ENCODE measurements around the gene DNAH17. TPM values are rescaled to one million over a fixed set of nuclear protein-coding genes. Genes with fewer than 3 reads are reported as not detected.

Gene DNAH17, protein sequence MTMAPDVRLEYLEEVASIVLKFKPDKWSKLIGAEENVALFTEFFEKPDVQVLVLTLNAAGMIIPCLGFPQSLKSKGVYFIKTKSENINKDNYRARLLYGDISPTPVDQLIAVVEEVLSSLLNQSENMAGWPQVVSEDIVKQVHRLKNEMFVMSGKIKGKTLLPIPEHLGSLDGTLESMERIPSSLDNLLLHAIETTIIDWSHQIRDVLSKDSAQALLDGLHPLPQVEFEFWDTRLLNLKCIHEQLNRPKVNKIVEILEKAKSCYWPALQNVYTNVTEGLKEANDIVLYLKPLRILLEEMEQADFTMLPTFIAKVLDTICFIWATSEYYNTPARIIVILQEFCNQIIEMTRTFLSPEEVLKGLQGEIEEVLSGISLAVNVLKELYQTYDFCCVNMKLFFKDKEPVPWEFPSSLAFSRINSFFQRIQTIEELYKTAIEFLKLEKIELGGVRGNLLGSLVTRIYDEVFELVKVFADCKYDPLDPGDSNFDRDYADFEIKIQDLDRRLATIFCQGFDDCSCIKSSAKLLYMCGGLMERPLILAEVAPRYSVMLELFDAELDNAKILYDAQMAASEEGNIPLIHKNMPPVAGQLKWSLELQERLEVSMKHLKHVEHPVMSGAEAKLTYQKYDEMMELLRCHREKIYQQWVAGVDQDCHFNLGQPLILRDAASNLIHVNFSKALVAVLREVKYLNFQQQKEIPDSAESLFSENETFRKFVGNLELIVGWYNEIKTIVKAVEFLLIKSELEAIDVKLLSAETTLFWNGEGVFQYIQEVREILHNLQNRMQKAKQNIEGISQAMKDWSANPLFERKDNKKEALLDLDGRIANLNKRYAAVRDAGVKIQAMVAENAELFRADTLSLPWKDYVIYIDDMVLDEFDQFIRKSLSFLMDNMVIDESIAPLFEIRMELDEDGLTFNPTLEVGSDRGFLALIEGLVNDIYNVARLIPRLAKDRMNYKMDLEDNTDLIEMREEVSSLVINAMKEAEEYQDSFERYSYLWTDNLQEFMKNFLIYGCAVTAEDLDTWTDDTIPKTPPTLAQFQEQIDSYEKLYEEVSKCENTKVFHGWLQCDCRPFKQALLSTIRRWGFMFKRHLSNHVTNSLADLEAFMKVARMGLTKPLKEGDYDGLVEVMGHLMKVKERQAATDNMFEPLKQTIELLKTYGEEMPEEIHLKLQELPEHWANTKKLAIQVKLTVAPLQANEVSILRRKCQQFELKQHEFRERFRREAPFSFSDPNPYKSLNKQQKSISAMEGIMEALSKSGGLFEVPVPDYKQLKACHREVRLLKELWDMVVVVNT (N-terminal part only)
- total RNA-seq (2022; extraction: Qiagen RNA extraction; ENCODE audit: low read depth): 0.87 to 1.1 TPM (median 1.0 TPM) in 5 replicates

DNA sequence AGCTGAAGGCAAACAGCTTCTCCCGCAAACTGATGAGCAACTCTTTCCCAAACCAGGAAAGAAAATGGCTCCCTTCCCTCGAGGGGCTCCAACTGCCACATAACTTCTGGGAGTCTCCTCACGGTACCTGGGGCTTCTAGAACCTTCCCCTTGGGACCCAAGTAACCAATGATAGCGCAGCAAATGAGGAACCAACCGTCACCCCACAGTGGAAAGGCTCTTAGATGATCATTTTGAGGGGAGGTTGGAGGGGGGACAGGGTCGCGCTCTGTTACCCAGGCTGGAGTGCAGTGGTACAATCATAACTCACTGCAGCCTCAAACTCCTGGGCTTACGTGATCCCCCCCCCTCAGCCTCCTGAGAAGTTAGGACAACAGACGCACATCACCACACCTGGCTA is at the start of gene DNAH17:
TSS of gene DNAH17 (minus strand) at position 101 of the 400 bp plus-strand sequence. CDS start 2,339 bp downstream, outside the sequence.

DNA sequence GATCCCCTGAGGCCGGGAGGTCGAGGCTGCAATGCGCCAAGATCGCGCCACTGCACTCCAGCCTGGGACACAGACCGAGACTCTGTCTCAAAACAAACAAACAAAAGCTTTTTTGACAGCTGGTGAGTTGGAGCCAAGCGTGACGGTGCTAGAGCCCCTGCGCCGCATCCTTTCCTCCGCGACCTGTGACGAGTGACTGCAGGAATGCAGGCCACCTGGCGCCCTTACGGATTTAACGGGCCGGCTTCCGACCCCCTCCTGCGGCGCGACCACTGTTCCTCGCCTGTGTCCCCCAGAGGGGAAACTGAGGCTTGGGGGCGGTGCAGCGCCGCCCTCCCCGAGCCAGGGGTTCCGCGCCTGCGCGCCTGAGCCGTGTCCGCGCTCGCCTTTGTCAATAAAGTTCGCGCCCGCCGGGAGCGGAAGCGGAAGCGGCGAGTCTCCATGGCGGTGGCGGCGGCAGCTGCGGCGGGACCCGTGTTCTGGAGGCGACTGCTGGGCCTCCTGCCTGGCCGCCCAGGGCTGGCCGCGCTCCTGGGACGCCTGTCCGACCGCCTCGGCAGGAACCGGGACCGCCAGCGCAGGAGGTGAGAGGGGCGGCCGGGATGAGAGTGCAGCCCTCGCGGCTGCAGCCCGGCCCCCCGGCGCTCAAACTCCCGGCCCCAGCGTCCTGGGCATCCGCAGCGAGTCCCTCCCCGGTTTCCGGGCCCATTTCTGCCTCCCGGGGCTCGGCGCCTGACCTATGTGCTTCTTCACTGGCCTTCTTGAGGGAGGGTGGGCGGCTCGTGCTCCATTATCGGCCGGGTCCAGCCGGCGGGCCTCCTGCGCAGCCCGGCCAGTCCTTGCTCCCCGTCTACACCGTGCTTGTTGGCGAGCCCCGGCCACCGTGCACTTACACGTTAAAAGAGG is 198.7 kb downstream of the DNAH17 start, which contains the start of gene PGS1:
TSS of gene PGS1 (plus strand) at position 425 of the 906 bp plus-strand sequence. CDS start at position 442, 17 bp downstream.

Other genes starting within 250 kb of the DNAH17 start
- 31.6 to 38.2 TPM (median 35.7 TPM) in 5 replicates for gene SOCS3, start 217.3 kb downstream of the DNAH17 start, total RNA-seq (2022; extraction: Qiagen RNA extraction; ENCODE audit: low read depth)
- gene PGS1, start 198.7 kb downstream of the DNAH17 start, total RNA-seq (2022; extraction: Qiagen RNA extraction; ENCODE audit: low read depth): 18.7 to 26.6 TPM (median 22.8 TPM) in 5 replicates
- 60.4 to 76.4 TPM (median 62.9 TPM) in 5 replicates for gene CYTH1, start 204.9 kb upstream of the DNAH17 start, total RNA-seq (2022; extraction: Qiagen RNA extraction; ENCODE audit: low read depth)

Data from A549 treated with GW870086 at 1 μM for 4 hours (cell line).